ENCODE results near the gene PRAMEF8.
"Not testable (repeated sequence)": the region's sequence is repeated elsewhere in the genome, so short reads cannot be mapped to it uniquely, and the experiment has no call there.

The PRAMEF8 gene

DNA sequence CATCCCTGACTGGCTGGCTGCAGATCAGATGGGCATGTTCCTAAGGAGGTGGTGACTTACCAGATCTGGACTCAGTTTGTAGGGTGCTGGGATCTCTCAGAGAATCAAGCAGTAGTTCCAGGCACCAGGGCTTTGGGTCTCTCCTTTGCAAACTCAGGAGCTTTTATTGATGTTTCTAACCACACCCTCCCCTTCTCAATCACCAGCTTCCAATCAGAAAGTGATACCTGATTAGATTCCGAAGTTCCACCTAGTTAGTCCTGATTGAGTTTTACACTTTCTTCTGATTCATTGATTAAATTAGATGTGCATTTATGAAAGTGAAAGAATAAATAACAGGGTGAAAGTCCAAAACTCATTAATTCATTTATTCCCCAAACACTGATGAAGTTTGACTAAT is at the start of gene PRAMEF8:
Gene PRAMEF8 (minus strand): TSS at position 101 of the 400 bp plus-strand sequence. CDS start 1,046 bp downstream, outside the sequence.
- DNase-seq (ENCODE audit: low read depth), result not testable (repeated sequence)

DNA sequence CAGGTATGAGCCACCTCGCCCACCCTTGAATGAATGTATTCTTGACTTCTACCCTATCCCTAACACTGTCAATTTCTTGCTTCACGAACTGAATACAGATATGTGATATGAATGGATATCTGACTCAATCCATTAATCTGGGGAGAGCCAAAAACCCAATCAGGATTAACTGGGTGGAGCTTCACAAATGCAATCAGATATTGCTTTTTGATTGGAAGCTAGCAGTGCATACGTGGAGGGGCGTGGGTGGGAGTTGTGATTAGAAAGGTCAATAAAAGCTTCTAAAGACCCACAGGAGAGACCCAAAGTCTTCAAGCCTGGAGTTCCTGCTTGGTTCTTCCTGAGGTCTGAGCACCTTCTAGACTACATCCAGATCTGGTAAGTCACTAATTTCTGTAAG is 30.3 kb upstream of the PRAMEF8 start, which contains the start of gene PRAMEF15:
Gene PRAMEF15 (plus strand): TSS at position 301 of the 400 bp plus-strand sequence. CDS start 2,827 bp downstream, outside the sequence.
- not testable (repeated sequence) for DNase-seq (ENCODE audit: low read depth)

GRCh38 chr1:13303239-13303638 is 18.3 kb upstream of the PRAMEF8 start, which contains the start of gene PRAMEF33:
TSS of gene PRAMEF33 (plus strand) at chr1:13303539. CDS start at chr1:13305955, 2,416 bp downstream.
- not testable (repeated sequence) for DNase-seq (ENCODE audit: low read depth)

GRCh38 chr1:13302197-13302596 is 17.3 kb upstream of the PRAMEF8 start:
- not testable (repeated sequence) for DNase-seq (ENCODE audit: low read depth)

DNA sequence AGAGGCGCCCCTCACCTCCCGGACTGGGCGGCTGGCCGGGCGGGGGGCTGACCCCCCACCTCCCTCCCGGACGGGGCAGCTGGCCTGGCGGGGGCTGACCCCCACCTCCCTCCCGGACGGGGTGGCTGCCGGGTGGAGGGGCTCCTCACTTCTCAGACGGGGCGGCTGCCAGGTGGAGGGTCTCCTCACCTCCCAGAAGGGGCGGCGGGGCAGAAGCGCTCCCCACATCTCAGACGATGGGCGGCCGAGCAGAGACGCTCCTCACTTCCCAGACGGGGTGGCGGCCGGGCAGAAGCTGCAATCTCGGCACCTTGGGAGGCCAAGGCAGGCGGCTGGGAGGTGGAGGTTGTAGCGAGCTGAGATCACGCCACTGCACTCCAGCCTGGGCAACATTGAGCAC is 13.8 kb upstream of the PRAMEF8 start:
- DNase-seq (ENCODE audit: low read depth), result not testable (repeated sequence)

GRCh38 chr1:13297216-13297931 is 12.4 kb upstream of the PRAMEF8 start:
- not testable (repeated sequence) for DNase-seq (ENCODE audit: low read depth)

GRCh38 chr1:13289030-13289429 is 4.1 kb upstream of the PRAMEF8 start:
- DNase-seq (ENCODE audit: low read depth), result not testable (repeated sequence)

- not testable (repeated sequence) for DNase-seq (ENCODE audit: low read depth)
Measured at GRCh38 chr1:13279617-13280016, 5.3 kb downstream of the PRAMEF8 start.

DNA sequence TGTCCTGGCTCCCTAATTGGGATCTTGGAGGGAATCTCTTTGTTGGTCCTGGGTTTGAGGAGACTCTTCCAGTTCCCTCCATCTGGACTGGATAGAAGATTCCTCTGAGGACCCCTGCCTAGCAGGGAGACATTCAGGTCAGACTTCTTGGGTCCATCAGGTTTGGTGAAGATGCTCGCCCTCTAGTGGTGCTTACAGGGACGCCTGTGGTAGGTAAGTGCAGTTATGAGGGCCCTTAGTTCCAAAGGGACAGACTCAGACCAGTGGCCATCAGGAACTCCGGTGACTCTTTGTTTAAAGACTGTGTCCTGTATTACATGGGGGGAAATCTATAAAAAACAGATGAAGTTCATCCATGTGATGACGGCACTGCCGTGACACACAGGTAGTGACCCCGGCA is 7.9 kb downstream of the PRAMEF8 start:
- not testable (repeated sequence) for DNase-seq (ENCODE audit: low read depth)

DNA sequence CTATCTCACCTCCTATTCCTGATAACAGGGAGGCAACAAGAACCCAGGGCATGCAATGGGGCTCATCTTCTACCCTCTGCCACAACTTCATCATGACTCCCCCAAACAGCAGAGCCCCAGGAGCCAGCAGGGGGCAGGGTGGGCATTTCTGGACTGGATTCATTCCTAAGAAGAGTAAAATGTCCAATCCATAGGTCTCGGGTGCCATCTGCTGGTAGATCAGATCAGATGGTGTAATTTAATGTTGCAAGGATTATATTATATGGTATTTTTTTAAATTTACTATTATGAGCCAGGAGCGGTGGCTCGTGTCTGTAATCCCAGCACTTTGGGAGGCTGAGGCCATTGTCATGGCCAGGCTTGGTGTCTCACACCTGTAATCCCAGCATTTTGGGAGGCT is 19.8 kb downstream of the PRAMEF8 start:
- DNase-seq (ENCODE audit: low read depth), result not testable (repeated sequence)

GRCh38 chr1:13253898-13254297 is 31.0 kb downstream of the PRAMEF8 start, which contains the start of gene PRAMEF5:
TSS of gene PRAMEF5 (plus strand) at chr1:13254198. CDS start at chr1:13259269, 5,071 bp downstream.
- not testable (repeated sequence) for DNase-seq (ENCODE audit: low read depth)

DNA sequence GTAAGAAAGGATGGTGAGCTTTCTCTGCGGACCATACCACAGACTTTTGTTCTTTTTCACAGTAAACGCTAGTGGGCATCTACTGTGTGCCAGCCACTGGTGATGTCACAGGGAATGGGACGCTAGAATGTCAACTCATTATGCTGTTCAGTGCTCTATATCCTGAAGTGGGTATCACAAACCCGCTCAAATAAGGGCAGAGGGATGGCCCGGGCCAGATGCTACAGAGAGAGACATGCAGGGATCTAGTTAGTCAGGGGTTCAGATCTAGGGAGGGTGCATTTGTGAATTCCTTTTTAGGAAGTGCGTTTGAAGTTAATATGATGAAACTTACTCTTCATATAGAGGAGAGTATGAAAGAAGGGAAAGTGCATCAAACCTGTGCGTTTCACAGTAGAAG is 37.8 kb downstream of the PRAMEF8 start:
- DNase-seq (ENCODE audit: low read depth), result not testable (repeated sequence)

DNA sequence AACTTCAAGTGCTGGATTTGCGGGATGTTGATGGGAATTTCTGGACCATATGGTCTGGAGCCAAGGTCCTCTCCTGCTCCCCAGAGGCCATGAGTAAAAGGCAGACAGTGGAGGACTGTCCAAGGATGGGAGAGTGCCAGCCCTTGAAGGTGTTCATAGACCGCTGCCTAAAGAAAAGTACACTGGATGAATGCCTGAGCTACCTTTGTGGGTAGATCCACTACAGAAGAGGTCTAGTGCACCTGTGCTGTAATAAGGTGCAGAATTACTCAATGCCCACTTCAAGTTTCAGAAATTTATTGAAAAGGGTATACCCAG is 38.4 kb downstream of the PRAMEF8 start:
- DNase-seq (ENCODE audit: low read depth), result not testable (repeated sequence)

- DNase-seq (ENCODE audit: low read depth), result not testable (repeated sequence)
Measured at GRCh38 chr1:13245841-13246553, 38.9 kb downstream of the PRAMEF8 start.

DNA sequence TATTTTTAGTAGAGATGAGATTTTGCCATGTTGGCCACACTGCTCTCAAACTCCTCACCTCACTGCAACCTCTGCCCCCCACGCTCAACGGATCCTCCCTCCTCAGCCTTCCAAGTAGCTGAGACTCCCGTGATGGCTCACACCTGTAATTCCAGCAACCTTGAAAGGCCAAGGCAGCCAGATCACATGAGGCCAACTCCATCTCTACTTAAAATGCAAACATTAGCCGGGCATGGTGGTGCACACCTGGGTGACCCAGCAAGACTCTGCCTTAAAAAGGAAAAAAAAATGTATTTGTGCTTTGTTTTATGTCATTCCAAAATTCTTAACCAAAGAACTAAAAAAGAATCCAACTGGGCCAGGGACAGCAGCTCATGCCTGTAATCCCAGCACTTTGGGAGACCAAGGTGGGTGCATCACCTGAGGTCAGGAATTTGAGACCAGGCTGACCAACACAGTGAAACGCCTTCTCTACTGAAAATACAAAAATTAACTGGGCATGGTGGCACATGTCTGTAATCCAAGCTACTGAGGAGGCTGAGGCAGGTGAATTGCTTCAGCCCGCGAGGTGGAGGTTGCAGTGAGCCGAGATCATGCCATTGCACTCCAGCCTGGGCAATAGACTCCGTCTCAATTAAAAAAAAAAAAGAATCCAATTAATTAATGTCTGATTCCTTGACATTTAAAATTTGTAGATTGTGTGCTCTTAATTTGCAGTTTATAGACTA is 41.2 kb downstream of the PRAMEF8 start:
- not testable (repeated sequence) for DNase-seq (ENCODE audit: low read depth)

GRCh38 chr1:13239633-13240032 is 45.3 kb downstream of the PRAMEF8 start:
- DNase-seq (ENCODE audit: low read depth), result not testable (repeated sequence)

GRCh38 chr1:13237572-13237971 is 47.4 kb downstream of the PRAMEF8 start:
- DNase-seq (ENCODE audit: low read depth), result not testable (repeated sequence)

GRCh38 chr1:13234057-13234456 is 50.9 kb downstream of the PRAMEF8 start:
- DNase-seq (ENCODE audit: low read depth), result not testable (repeated sequence)

DNA sequence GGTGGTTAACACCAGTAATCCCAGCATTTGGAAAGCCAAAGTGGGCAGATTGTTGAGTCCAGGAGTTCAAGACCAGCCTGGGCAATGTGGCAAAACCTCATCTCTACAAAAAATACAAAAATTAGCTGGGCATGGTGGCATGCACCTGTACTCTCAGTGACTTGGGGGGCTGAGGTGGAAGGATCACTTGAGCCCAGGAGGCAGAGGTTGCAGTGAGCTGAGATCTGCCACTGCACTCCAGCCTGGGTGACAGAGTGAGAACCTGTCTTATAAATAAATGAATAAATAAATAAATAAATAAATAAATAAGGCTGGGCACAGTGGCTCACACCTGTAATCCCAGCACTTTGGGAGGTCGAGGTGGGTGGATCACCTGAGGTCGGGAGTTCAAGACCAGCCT is 52.9 kb downstream of the PRAMEF8 start:
- DNase-seq (ENCODE audit: low read depth), result not testable (repeated sequence)

Data from non-pigmented ciliary epithelial cell (primary cell).